Lung (tissue), 12 donors: Measurements from ENCODE around the gene TP73. TPM values are rescaled to one million over a fixed set of nuclear protein-coding genes. Genes with fewer than 3 reads are reported as not detected.

Experiments
- ATAC-seq: fragments of 200-7000 bp; cut with Tn5 transposase; one replicate; pipeline ENCODE4 v1.9.1; 2020; ENCODE audit warnings: moderate number of reproducible peaks; ENCODE audit not compliant: insufficient read depth, low FRiP score
- DNase-seq, 3 donors: peaks; one replicate each; pipeline ENCODE4 v3.0.0-alpha.2; 2013 to 2017
- H3K27ac ChIP-seq, 2 donors: one replicate each; pipeline ENCODE4 v1.5.1; 2013; ENCODE audit warnings: mild to moderate bottlenecking in 2 of 2, moderate library complexity in 2 of 2, control low read depth in 1 of 2, inconsistent platforms in 1 of 2, low read depth in 1 of 2, low read length in 1 of 2
- H3K27me3 ChIP-seq, 3 donors: one replicate each; pipeline ENCODE4 v1.5.1; 2013; ENCODE audit warnings: low read length in 2 of 3; ENCODE audit not compliant: control insufficient read depth in 3 of 3, insufficient read depth in 3 of 3
- H3K36me3 ChIP-seq, 4 donors: one replicate each; pipeline ENCODE4 v1.5.1; 2013; ENCODE audit warnings: low read length in 4 of 4, mild to moderate bottlenecking in 1 of 4, moderate library complexity in 1 of 4; ENCODE audit not compliant: control insufficient read depth in 4 of 4, insufficient read depth in 4 of 4
- H3K4me1 ChIP-seq, 5 donors: one replicate each; pipeline ENCODE4 v1.5.1; 2013; ENCODE audit warnings: low read length in 5 of 5, mild to moderate bottlenecking in 2 of 5, moderate library complexity in 1 of 5; ENCODE audit not compliant: control insufficient read depth in 5 of 5, insufficient read depth in 5 of 5
- H3K4me3 ChIP-seq: one replicate; pipeline ENCODE4 v1.5.1; 2013; ENCODE audit warnings: mild to moderate bottlenecking, control low read depth, moderate library complexity
- H3K9ac ChIP-seq, 2 donors: one replicate each; pipeline ENCODE4 v1.5.1; 2013; ENCODE audit warnings: low read length in 2 of 2, control low read depth in 1 of 2; ENCODE audit not compliant: insufficient read depth in 1 of 2
- H3K9me3 ChIP-seq, 4 donors: one replicate each; pipeline ENCODE4 v1.5.1; 2013; ENCODE audit warnings: low read length in 3 of 4, mild to moderate bottlenecking in 1 of 4, moderate library complexity in 1 of 4; ENCODE audit not compliant: control insufficient read depth in 4 of 4, insufficient read depth in 3 of 4
- CTCF ChIP-seq: IDR thresholded peaks from 2 replicates; pipeline ENCODE4 v1.5.1; 2012; ENCODE audit warnings: mild to moderate bottlenecking; ENCODE audit errors: control extremely low read depth, extremely low read depth
- WGBS, 2 donors: extraction: QIAGEN DNeasy Blood & Tissue Kit; methylation state at CpG; one replicate each; pipeline ENCODE4 v1.1.7; 2013; 5-methylcytosine and 5-hydroxymethylcytosine counted together
- polyA plus RNA-seq, 2 donors: library from polyadenylated mRNA; stranded (reverse); fragments of 200-250 nt; gene quantifications; one replicate each; pipeline ENCODE4 v1.2.1, GENCODE V29; 2013
- total RNA-seq, 2 donors: library from RNA; depleted of rRNA in 1 of 2; stranded (reverse); fragments of >200 nt in 1 of 2; gene quantifications; one replicate each; pipeline ENCODE4 v1.2.1, GENCODE V29; 2014 to 2021
- donor health status: control.
- donor health status: control.
- donor health status: Bipolar disorder and iron deficiency.
- donor health status: healthy.
- donor health status: DM: yes; HTN: yes; CAD: no.

Gene TP73
- total and polyA plus RNA-seq, 4 donors, result 1.7 to 12.3 (median 2.2) TPM

DNA sequence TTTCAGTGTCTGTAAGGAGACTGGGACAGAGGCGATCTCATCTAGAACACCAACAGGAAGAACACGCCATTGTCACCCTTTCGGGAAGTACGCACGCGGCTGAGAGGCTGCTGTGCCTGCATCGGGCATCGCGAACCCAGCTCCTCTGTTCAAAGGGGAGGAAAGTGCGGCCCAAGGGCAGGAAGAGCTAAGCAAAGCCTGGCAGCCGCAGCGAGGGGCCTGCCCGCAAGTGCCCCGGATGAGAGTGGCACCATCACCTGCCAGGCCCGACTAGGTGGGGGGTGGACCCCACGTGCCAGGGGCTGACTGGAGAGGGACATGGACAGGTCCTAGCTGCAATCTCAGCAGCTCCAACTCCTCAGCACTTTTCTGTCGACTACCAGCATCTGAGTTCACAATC lies 20.0 kb upstream of the TP73 start:
- Histone ChIP-seq H3K4me1 (peaks cover 0 to 2% (median 0%) of the 10 kb centered on the region in 5 donors), H3K36me3 (peaks cover 8 to 84% (median 29%) of the 10 kb centered on the region in 4 donors), H3K27ac (no peak overlapping the region), H3K9ac (no peak overlapping the region), H3K9me3 (no peaks in the 10 kb centered on the region), H3K4me3 (no peak overlapping the region), H3K27me3 (no peaks in the 10 kb centered on the region)
- DNase-seq (no peak), ATAC-seq (no peak)
- WGBS, 2 donors, result 91 to 95% methylated on average over 17 of the region's 17 CpGs
- no peak for TF ChIP-seq CTCF

GRCh38 chr1:3632716-3633343 lies 19.5 kb upstream of the TP73 start:
- DNase-seq, result no peak

GRCh38 chr1:3633344-3634058 lies 18.8 kb upstream of the TP73 start:
- no peak overlapping the region for H3K9ac ChIP-seq
- no peaks in the 10 kb centered on the region for H3K27me3 ChIP-seq
- no peak overlapping the region for H3K4me3 ChIP-seq
- H3K36me3 ChIP-seq, result peaks cover 6 to 81% (median 25%) of the 10 kb centered on the region in 4 donors
- no peaks in the 10 kb centered on the region for H3K9me3 ChIP-seq
- no peak overlapping the region for H3K27ac ChIP-seq
- no peak for ATAC-seq
- 94 to 96% methylated on average over 28 of the region's 28 CpGs for WGBS, 2 donors
- TF ChIP-seq CTCF, result no peak
- DNase-seq, result no peak
- H3K4me1 ChIP-seq, result peaks cover 0 to 2% (median 0%) of the 10 kb centered on the region in 5 donors

More at GRCh38 chr1:3632716-3633343, 19.5 kb upstream of the TP73 start:
- no peak for ATAC-seq
- no peaks in the 10 kb centered on the region for H3K27me3 ChIP-seq
- peaks cover 6 to 80% (median 26%) of the 10 kb centered on the region in 4 donors for H3K36me3 ChIP-seq
- no peak overlapping the region for H3K27ac ChIP-seq
- peaks cover 0 to 2% (median 0%) of the 10 kb centered on the region in 5 donors for H3K4me1 ChIP-seq
- H3K9me3 ChIP-seq, result no peaks in the 10 kb centered on the region
- no peak overlapping the region for H3K9ac ChIP-seq
- H3K4me3 ChIP-seq, result no peak overlapping the region
- WGBS, 2 donors, result 96% methylated on average over 26 of the region's 26 CpGs
- no peak for TF ChIP-seq CTCF
